GM08714 (cell line): ENCODE results near the gene KIF6.

ENCODE experiments used
- H3K4me3 ChIP-seq: fragments of 200-500 bp; sonication (Bioruptor generic); 2 replicates; pipeline ENCODE4 v1.5.1; 2014; ENCODE audit warnings: mild to moderate bottlenecking, low read length, inconsistent platforms
- ZNF274 ChIP-seq: IDR thresholded peaks from 2 replicates; pipeline ENCODE4 v1.6.1; 2012; ENCODE audit warnings: mild to moderate bottlenecking, low read depth, low read length

KIF6 gene

GRCh38 chr6:39378175-39378959 lies 346.8 kb downstream of the KIF6 start:
- no peak overlapping the region for H3K4me3 ChIP-seq
- TF ChIP-seq ZNF274, result no peak

- no peak for TF ChIP-seq ZNF274
- H3K4me3 ChIP-seq, result no peak overlapping the region
Observed at GRCh38 chr6:39377539-39377950, 347.7 kb downstream of the KIF6 start.

GRCh38 chr6:39375405-39375804 lies 349.8 kb downstream of the KIF6 start:
- no peak overlapping the region for H3K4me3 ChIP-seq
- TF ChIP-seq ZNF274, result no peak

GRCh38 chr6:39370390-39370789 lies 354.8 kb downstream of the KIF6 start:
- no peak for TF ChIP-seq ZNF274
- no peak overlapping the region for H3K4me3 ChIP-seq

GRCh38 chr6:39369987-39370386 lies 355.2 kb downstream of the KIF6 start:
- no peak for TF ChIP-seq ZNF274
- no peak overlapping the region for H3K4me3 ChIP-seq

GRCh38 chr6:39367700-39368099 lies 357.5 kb downstream of the KIF6 start:
- TF ChIP-seq ZNF274, result no peak
- no peak overlapping the region for H3K4me3 ChIP-seq

GRCh38 chr6:39366931-39367618 lies 358.1 kb downstream of the KIF6 start:
- H3K4me3 ChIP-seq, result no peak overlapping the region
- TF ChIP-seq ZNF274, result no peak

GRCh38 chr6:39365281-39366074 lies 359.7 kb downstream of the KIF6 start:
- no peak for TF ChIP-seq ZNF274
- no peak overlapping the region for H3K4me3 ChIP-seq

- no peak overlapping the region for H3K4me3 ChIP-seq
- TF ChIP-seq ZNF274, result no peak
Observed at GRCh38 chr6:39363280-39363679, 361.9 kb downstream of the KIF6 start.

- TF ChIP-seq ZNF274, result no peak
- H3K4me3 ChIP-seq, result no peak overlapping the region
Observed at GRCh38 chr6:39362487-39362865, 362.7 kb downstream of the KIF6 start.

- TF ChIP-seq ZNF274, result no peak
- H3K4me3 ChIP-seq, result no peak overlapping the region
Observed at GRCh38 chr6:39361657-39362486, 363.3 kb downstream of the KIF6 start.

- TF ChIP-seq ZNF274, result no peak
- no peak overlapping the region for H3K4me3 ChIP-seq
Observed at GRCh38 chr6:39360378-39360777, 364.8 kb downstream of the KIF6 start.

GRCh38 chr6:39357998-39358686 lies 367.1 kb downstream of the KIF6 start:
- H3K4me3 ChIP-seq, result no peak overlapping the region
- no peak for TF ChIP-seq ZNF274
